ENCODE results near the gene VEGFB. TPM values are rescaled to one million over a fixed set of nuclear protein-coding genes. Genes with fewer than 3 reads are reported as not detected.

Gene VEGFB
- total RNA-seq, 1 donor from 2014 or later: 66.7 TPM

- Mint-ChIP-seq H3K27ac (peak overlapping the region; percentile 53), H3K4me1 (peaks cover 36% of the 10 kb centered on the region), H3K4me3 (peak overlapping the region; percentile 92), H3K36me3 (ENCODE audit: low read depth) (peaks cover 1% of the 10 kb centered on the region), H3K9me3 (no peaks in the 10 kb centered on the region), H3K27me3 (no peaks in the 10 kb centered on the region)
- intact Hi-C loops (cut with micrococcal nuclease): loop anchor here (1.0 kb wide), 1 partner anchor 10 kb away; the partner anchor contains the start of gene FKBP2
- DNase-seq: no peak
Observed at GRCh38 chr11:64230985-64231365, 3.4 kb upstream of the VEGFB start.

- peaks cover 36% of the 10 kb centered on the region for H3K4me1 Mint-ChIP-seq
Observed at GRCh38 chr11:64231546-64231945, 2.8 kb upstream of the VEGFB start.

GRCh38 chr11:64232182-64232966, 2.0 kb upstream of the VEGFB start:
- peaks cover 7% of the 10 kb centered on the region for H3K36me3 Mint-ChIP-seq (ENCODE audit: low read depth)
- intact Hi-C loops (cut with micrococcal nuclease): no loop called here
- H3K27me3 Mint-ChIP-seq: no peaks in the 10 kb centered on the region
- H3K9me3 Mint-ChIP-seq: no peaks in the 10 kb centered on the region
- DNase-seq: no peak
- H3K27ac Mint-ChIP-seq: no peak overlapping the region
- peak overlapping the region; percentile 92 for H3K4me3 Mint-ChIP-seq
- peaks cover 37% of the 10 kb centered on the region for H3K4me1 Mint-ChIP-seq

More at GRCh38 chr11:64231546-64231945, 2.8 kb upstream of the VEGFB start:
- intact Hi-C loops (cut with micrococcal nuclease): no loop called here
- DNase-seq: no peak
- Mint-ChIP-seq H3K27ac (peak overlapping the region; percentile 48), H3K4me3 (peak overlapping the region; percentile 92), H3K27me3 (no peaks in the 10 kb centered on the region), H3K36me3 (ENCODE audit: low read depth) (peaks cover 1% of the 10 kb centered on the region), H3K9me3 (no peaks in the 10 kb centered on the region)

GRCh38 chr11:64232967-64233315, 1.4 kb upstream of the VEGFB start:
- Mint-ChIP-seq H3K36me3 (ENCODE audit: low read depth) (peaks cover 9% of the 10 kb centered on the region), H3K4me3 (peak overlapping the region; percentile 67), H3K4me1 (peaks cover 39% of the 10 kb centered on the region), H3K27ac (peak overlapping the region; percentile 37), H3K9me3 (no peaks in the 10 kb centered on the region), H3K27me3 (no peaks in the 10 kb centered on the region)
- no peak for DNase-seq
- intact Hi-C loops (cut with micrococcal nuclease): no loop called here

GRCh38 chr11:64234647-64235379, 429 bp downstream of the VEGFB start:
- peak; percentile 88 for DNase-seq
- intact Hi-C loops (cut with micrococcal nuclease): no loop called here
- Mint-ChIP-seq H3K9me3 (no peaks in the 10 kb centered on the region), H3K27me3 (no peaks in the 10 kb centered on the region), H3K4me1 (peaks cover 40% of the 10 kb centered on the region), H3K4me3 (peak overlapping the region; percentile 91), H3K27ac (peak overlapping the region; percentile 79), H3K36me3 (ENCODE audit: low read depth) (peaks cover 15% of the 10 kb centered on the region)

GRCh38 chr11:64235437-64236161, 1.2 kb downstream of the VEGFB start:
- Mint-ChIP-seq H3K4me1 (peaks cover 46% of the 10 kb centered on the region), H3K27me3 (no peaks in the 10 kb centered on the region), H3K4me3 (peak overlapping the region; percentile 91), H3K9me3 (no peaks in the 10 kb centered on the region), H3K36me3 (ENCODE audit: low read depth) (peaks cover 21% of the 10 kb centered on the region), H3K27ac (peak overlapping the region; percentile 79)
- intact Hi-C loops (cut with micrococcal nuclease): no loop called here
- DNase-seq: no peak

- H3K27ac Mint-ChIP-seq: no peak overlapping the region
- intact Hi-C loops (cut with micrococcal nuclease): no loop called here
Observed at GRCh38 chr11:64237484-64237951, 3.1 kb downstream of the VEGFB start.

GRCh38 chr11:64238076-64238475, 3.7 kb downstream of the VEGFB start:
- Mint-ChIP-seq H3K27me3 (no peaks in the 10 kb centered on the region), H3K4me1 (peaks cover 42% of the 10 kb centered on the region), H3K27ac (peak overlapping the region; percentile 40), H3K9me3 (no peaks in the 10 kb centered on the region), H3K36me3 (ENCODE audit: low read depth) (peaks cover 29% of the 10 kb centered on the region), H3K4me3 (peak overlapping the region; percentile 9)
- DNase-seq: no peak
- intact Hi-C loops (cut with micrococcal nuclease): no loop called here

More at GRCh38 chr11:64237484-64237951, 3.1 kb downstream of the VEGFB start:
- Mint-ChIP-seq H3K36me3 (ENCODE audit: low read depth) (peaks cover 26% of the 10 kb centered on the region), H3K27me3 (no peaks in the 10 kb centered on the region), H3K9me3 (no peaks in the 10 kb centered on the region), H3K4me3 (no peak overlapping the region), H3K4me1 (peaks cover 40% of the 10 kb centered on the region)
- DNase-seq: no peak

- no peaks in the 10 kb centered on the region for H3K9me3 Mint-ChIP-seq
- peaks cover 44% of the 10 kb centered on the region for H3K4me1 Mint-ChIP-seq
- DNase-seq: no peak
- peak overlapping the region; percentile 48 for H3K27ac Mint-ChIP-seq
- H3K36me3 Mint-ChIP-seq (ENCODE audit: low read depth): peaks cover 39% of the 10 kb centered on the region
- H3K27me3 Mint-ChIP-seq: no peaks in the 10 kb centered on the region
- intact Hi-C loops (cut with micrococcal nuclease): no loop called here
- H3K4me3 Mint-ChIP-seq: no peak overlapping the region
Observed at GRCh38 chr11:64238999-64239398, 4.6 kb downstream of the VEGFB start.

- peaks cover 44% of the 10 kb centered on the region for H3K4me1 Mint-ChIP-seq
- intact Hi-C loops (cut with micrococcal nuclease): loop anchor here (2.0 to 10.0 kb wide), 5 partner anchors 33 to 1635 kb away; partner anchors contain the start of genes BAD, FERMT3, GPR137 and MTA2
- H3K36me3 Mint-ChIP-seq (ENCODE audit: low read depth): peaks cover 41% of the 10 kb centered on the region
- peak overlapping the region; percentile 95 for H3K4me3 Mint-ChIP-seq
- H3K27ac Mint-ChIP-seq: peak overlapping the region; percentile 97
- no peaks in the 10 kb centered on the region for H3K27me3 Mint-ChIP-seq
- H3K9me3 Mint-ChIP-seq: no peaks in the 10 kb centered on the region
- DNase-seq: no peak
Observed at GRCh38 chr11:64239662-64240434, 5.5 kb downstream of the VEGFB start.

- H3K4me3 Mint-ChIP-seq: peak within 1 kb of the TSS; percentile 95
- H3K4me1 Mint-ChIP-seq: peaks cover 40% of the 10 kb centered on the region
- peaks cover 41% of the 10 kb centered on the region for H3K36me3 Mint-ChIP-seq (ENCODE audit: low read depth)
- H3K27me3 Mint-ChIP-seq: no peaks in the 10 kb centered on the region
- DNase-seq: peak; percentile 100
- H3K27ac Mint-ChIP-seq: peak within 1 kb of the TSS; percentile 97
- intact Hi-C loops (cut with micrococcal nuclease): loop anchor here (1.0 to 10.0 kb wide), 7 partner anchors 10 to 1636 kb away; partner anchors contain the start of genes BAD, DNAJC4, FERMT3 and GPR137
- H3K9me3 Mint-ChIP-seq: no peaks in the 10 kb centered on the region
Observed at GRCh38 chr11:64240435-64241240, 6.3 kb downstream of the VEGFB start, which contains the start of gene FKBP2. TSS of gene FKBP2 (plus strand) at chr11:64241095. CDS start at chr11:64242388, 1,293 bp downstream.

GRCh38 chr11:64241241-64241490, 6.8 kb downstream of the VEGFB start:
- Mint-ChIP-seq H3K27ac (peak overlapping the region; percentile 97), H3K27me3 (no peaks in the 10 kb centered on the region), H3K36me3 (ENCODE audit: low read depth) (peaks cover 41% of the 10 kb centered on the region), H3K4me1 (peaks cover 39% of the 10 kb centered on the region), H3K4me3 (peak overlapping the region; percentile 95), H3K9me3 (no peaks in the 10 kb centered on the region)
- intact Hi-C loops (cut with micrococcal nuclease): loop anchor here (1.0 to 10.0 kb wide), 7 partner anchors 11 to 1636 kb away; partner anchors contain the start of genes BAD, DNAJC4, FERMT3 and GPR137
- peak; percentile 100 for DNase-seq

Data from activated CD4-positive, alpha-beta T cell treated with anti-CD3 and anti-CD28 coated beads, Interleukin-2, amount 10 ng/mL, durations not matched to agents 24 days and 14 days (primary cell).